ENCODE results near the gene ENKUR.
"Not testable (repeated sequence)": the region's sequence is repeated elsewhere in the genome, so short reads cannot be mapped to it uniquely, and the experiment has no call there.

The ENKUR gene

GRCh38 chr10:25028711-25029110 lies 12.8 kb upstream of the ENKUR start:
- H3K4me3 ChIP-seq (ENCODE audit: low read length) = no peak overlapping the region
- no peak for DNase-seq (ENCODE audit: low read depth, low spot score)

- DNase-seq (ENCODE audit: low read depth, low spot score) = no peak
- no peak overlapping the region for H3K4me3 ChIP-seq (ENCODE audit: low read length)
These were observed 10.5 kb upstream of the ENKUR start for GRCh38 chr10:25026463-25026862.

GRCh38 chr10:25024528-25024927 lies 8.6 kb upstream of the ENKUR start:
- no peak overlapping the region for H3K4me3 ChIP-seq (ENCODE audit: low read length)
- no peak for DNase-seq (ENCODE audit: low read depth, low spot score)

GRCh38 chr10:25023278-25023677 lies 7.3 kb upstream of the ENKUR start:
- DNase-seq (ENCODE audit: low read depth, low spot score) = no peak
- no peak overlapping the region for H3K4me3 ChIP-seq (ENCODE audit: low read length)

- no peak overlapping the region for H3K4me3 ChIP-seq (ENCODE audit: low read length)
- DNase-seq (ENCODE audit: low read depth, low spot score) = no peak
These were observed 2.7 kb upstream of the ENKUR start for GRCh38 chr10:25018703-25019102.

- H3K4me3 ChIP-seq (ENCODE audit: low read length) = peak overlapping the region; percentile 74
- no peak for DNase-seq (ENCODE audit: low read depth, low spot score)
These were observed 1.7 kb upstream of the ENKUR start for GRCh38 chr10:25017661-25018060.

- no peak for DNase-seq (ENCODE audit: low read depth, low spot score)
- peak overlapping the region; percentile 74 for H3K4me3 ChIP-seq (ENCODE audit: low read length)
These were observed 1.2 kb upstream of the ENKUR start for GRCh38 chr10:25017154-25017590.

- H3K4me3 ChIP-seq (ENCODE audit: low read length) = peak within 1 kb of the TSS; percentile 74
These were observed 607 bp upstream of the ENKUR start, which contains the start of gene THNSL1 for GRCh38 chr10:25016376-25017153. THNSL1 (plus strand) TSS chr10:25016612; CDS start chr10:25023224, 6,612 bp downstream.

GRCh38 chr10:25014579-25014978 lies 1.4 kb downstream of the ENKUR start:
- H3K4me3 ChIP-seq (ENCODE audit: low read length) = no peak overlapping the region
- no peak for DNase-seq (ENCODE audit: low read depth, low spot score)

More at GRCh38 chr10:25016376-25017153, 607 bp upstream of the ENKUR start, which contains the start of gene THNSL1:
- peak; percentile 97 for DNase-seq (ENCODE audit: low read depth, low spot score)

GRCh38 chr10:25011591-25011990 lies 4.4 kb downstream of the ENKUR start:
- DNase-seq (ENCODE audit: low read depth, low spot score); H3K4me3 ChIP-seq (ENCODE audit: low read length): not testable (repeated sequence)

- no peak for DNase-seq (ENCODE audit: low read depth, low spot score)
- H3K4me3 ChIP-seq (ENCODE audit: low read length) = no peak overlapping the region
These were observed 17.9 kb downstream of the ENKUR start for GRCh38 chr10:24998044-24998443.

GRCh38 chr10:24995072-24995471 lies 20.9 kb downstream of the ENKUR start:
- DNase-seq (ENCODE audit: low read depth, low spot score) = no peak
- H3K4me3 ChIP-seq (ENCODE audit: low read length) = no peak overlapping the region

- no peak overlapping the region for H3K4me3 ChIP-seq (ENCODE audit: low read length)
- DNase-seq (ENCODE audit: low read depth, low spot score) = no peak
These were observed 22.6 kb downstream of the ENKUR start for GRCh38 chr10:24993237-24993958.

GRCh38 chr10:24992512-24993133 lies 23.3 kb downstream of the ENKUR start:
- no peak for DNase-seq (ENCODE audit: low read depth, low spot score)

GRCh38 chr10:24991298-24991697 lies 24.7 kb downstream of the ENKUR start:
- H3K4me3 ChIP-seq (ENCODE audit: low read length) = no peak overlapping the region
- DNase-seq (ENCODE audit: low read depth, low spot score) = no peak

More at GRCh38 chr10:24992512-24993133, 23.3 kb downstream of the ENKUR start:
- H3K4me3 ChIP-seq (ENCODE audit: low read length) = no peak overlapping the region

- DNase-seq (ENCODE audit: low read depth, low spot score) = no peak
- H3K4me3 ChIP-seq (ENCODE audit: low read length) = no peak overlapping the region
These were observed 26.1 kb downstream of the ENKUR start for GRCh38 chr10:24989867-24990266.

GRCh38 chr10:24988831-24989640 lies 26.9 kb downstream of the ENKUR start:
- H3K4me3 ChIP-seq (ENCODE audit: low read length) = no peak overlapping the region
- no peak for DNase-seq (ENCODE audit: low read depth, low spot score)

GRCh38 chr10:24984906-24985305 lies 31.1 kb downstream of the ENKUR start:
- H3K4me3 ChIP-seq (ENCODE audit: low read length) = no peak overlapping the region
- DNase-seq (ENCODE audit: low read depth, low spot score) = no peak

GRCh38 chr10:24983946-24984345 lies 32.0 kb downstream of the ENKUR start:
- no peak overlapping the region for H3K4me3 ChIP-seq (ENCODE audit: low read length)
- DNase-seq (ENCODE audit: low read depth, low spot score) = no peak

Data from Jurkat, Clone E6-1 (cell line).